ENCODE measurements around the gene PIP5KL1. TPM values are rescaled to one million over a fixed set of nuclear protein-coding genes. Genes with fewer than 3 reads are reported as not detected.

Gene PIP5KL1
- total and polyA plus RNA-seq, 2 of the 4 experiments (the other 2 are of a cell fraction) = 0.36 to 3.6 TPM

DNA sequence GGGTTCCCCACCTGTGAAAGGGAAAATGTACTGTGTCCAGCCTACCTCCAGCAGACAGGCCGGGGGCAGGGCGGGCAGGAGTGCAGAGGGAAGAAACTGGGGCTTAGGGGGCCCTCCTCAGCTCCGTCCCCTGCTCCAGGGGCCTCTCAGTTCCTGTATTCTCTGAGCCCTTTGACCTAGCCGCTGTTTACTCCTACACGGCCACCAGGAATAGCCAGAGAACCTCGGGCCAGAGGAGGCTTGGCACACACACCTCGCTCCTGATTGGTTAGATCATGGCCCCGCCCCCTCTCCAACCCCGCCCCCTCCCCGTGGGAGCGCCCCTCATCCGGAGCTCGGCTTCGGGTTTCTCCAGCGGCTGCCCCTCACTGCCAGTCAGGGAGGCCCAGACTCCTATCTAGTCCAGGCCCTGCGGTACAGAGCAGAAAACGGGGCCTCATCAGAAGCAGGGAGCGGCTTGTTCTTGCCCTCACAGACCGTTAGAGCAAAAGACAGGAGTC lies 33.3 kb downstream of the PIP5KL1 start:
- Histone ChIP-seq H3K27me3 (ENCODE audit: control insufficient read depth, insufficient read depth, low read length) (no peaks in the 10 kb centered on the region), H3K18ac (ENCODE audit: low read depth, low read length) (no peak overlapping the region), H4K20me1 (ENCODE audit: insufficient read depth, low read length) (peaks cover 27% of the 10 kb centered on the region), H4K5ac (ENCODE audit: low read depth, low read length) (no peak overlapping the region), H3K9ac (ENCODE audit: low read depth, low read length) (peak overlapping the region; percentile 37; the same call in 1 of the 2 replicates), H2BK5ac (ENCODE audit: low read depth, low read length, poor library complexity, severe bottlenecking) (peak overlapping the region; percentile 52), H3K4me2 (ENCODE audit: low read depth, low read length) (peak overlapping the region; percentile 82), H2BK15ac (ENCODE audit: low read depth, low read length) (peak overlapping the region; percentile 44; the same call in 1 of the 3 replicates), H3K56ac (ENCODE audit: extremely low read depth, insufficient read depth, low read length) (no peak overlapping the region), H3K9me3 (ENCODE audit: control insufficient read depth, insufficient read depth, low read length) (peaks cover 15% of the 10 kb centered on the region), H2BK20ac (ENCODE audit: low read depth, low read length) (0 out of 2 replicates have a peak overlapping the region, but pooled peaks have one; percentile 8), H3K36me3 (ENCODE audit: control insufficient read depth, insufficient read depth, low read length) (peaks cover 39% of the 10 kb centered on the region), H4K91ac (ENCODE audit: insufficient read depth, low read depth, low read length) (peak overlapping the region; percentile 13; the same call in 1 of the 2 replicates), H3K4me1 (ENCODE audit: control insufficient read depth, insufficient read depth, low read length) (peaks cover 20% of the 10 kb centered on the region), H2AK5ac (ENCODE audit: low read depth, low read length) (peak overlapping the region; percentile 94), H3K79me1 (ENCODE audit: low read depth in 1 of 2, low read length in 2 of 2) (peaks cover 19 to 59% of the 10 kb centered on the region in 2 experiments), H2AK9ac (replicated peaks; ENCODE audit: low read depth, low read length, poor library complexity) (peak overlapping the region; percentile 66), H3K4me3 (ENCODE audit: insufficient read depth, low read depth, low read length) (no peak overlapping the region; the same call in 1 of the 2 replicates), H2AFZ (replicated peaks; ENCODE audit: low read length, poor library complexity) (peak overlapping the region; percentile 72), H4K8ac (ENCODE audit: low read depth in 2 of 2, low read length in 2 of 2) (peak overlapping the region in 1 of 2 experiments; percentile 47; a peak in 1 of 4 replicates), H3K27ac (ENCODE audit: insufficient read depth, low read length) (peak overlapping the region; percentile 87), H3K4ac (ENCODE audit: low read depth, low read length) (peak overlapping the region; percentile 49), H3K23ac (ENCODE audit: low read depth, low read length) (0 out of 2 replicates have a peak overlapping the region, but pooled peaks have one; percentile 5), H3K9me1 (ENCODE audit: insufficient read depth, low read length) (peaks cover 12% of the 10 kb centered on the region), H2BK120ac (ENCODE audit: low read depth, low read length) (peak overlapping the region; percentile 16; the same call in 1 of the 2 replicates), H3K14ac (replicated peaks; ENCODE audit: low read depth, low read length) (0 out of 2 replicates have a peak overlapping the region, but pooled peaks have one; percentile 6)
- no TSS peak for BruUV-seq (replicated peaks)
- dilution Hi-C loops (cut with HindIII; ENCODE audit: low sequenced_read_pairs, unreplicated experiment) (no loop called here), intact Hi-C loops (cut with micrococcal nuclease) (no loop called here), in situ Hi-C loops (cut with MboI; ENCODE audit: low sequenced_read_pairs) (no loop called here)
- TF ChIP-seq, protein P1, sequence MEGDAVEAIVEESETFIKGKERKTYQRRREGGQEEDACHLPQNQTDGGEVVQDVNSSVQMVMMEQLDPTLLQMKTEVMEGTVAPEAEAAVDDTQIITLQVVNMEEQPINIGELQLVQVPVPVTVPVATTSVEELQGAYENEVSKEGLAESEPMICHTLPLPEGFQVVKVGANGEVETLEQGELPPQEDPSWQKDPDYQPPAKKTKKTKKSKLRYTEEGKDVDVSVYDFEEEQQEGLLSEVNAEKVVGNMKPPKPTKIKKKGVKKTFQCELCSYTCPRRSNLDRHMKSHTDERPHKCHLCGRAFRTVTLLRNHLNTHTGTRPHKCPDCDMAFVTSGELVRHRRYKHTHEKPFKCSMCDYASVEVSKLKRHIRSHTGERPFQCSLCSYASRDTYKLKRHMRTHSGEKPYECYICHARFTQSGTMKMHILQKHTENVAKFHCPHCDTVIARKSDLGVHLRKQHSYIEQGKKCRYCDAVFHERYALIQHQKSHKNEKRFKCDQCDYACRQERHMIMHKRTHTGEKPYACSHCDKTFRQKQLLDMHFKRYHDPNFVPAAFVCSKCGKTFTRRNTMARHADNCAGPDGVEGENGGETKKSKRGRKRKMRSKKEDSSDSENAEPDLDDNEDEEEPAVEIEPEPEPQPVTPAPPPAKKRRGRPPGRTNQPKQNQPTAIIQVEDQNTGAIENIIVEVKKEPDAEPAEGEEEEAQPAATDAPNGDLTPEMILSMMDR (conservative IDR thresholded peaks at IDR 0.05; ENCODE audit: low read depth, low read length) = no peak
- 0 out of 2 replicates have a peak, but pooled peaks have one; percentile 43 for TF ChIP-seq MAZ (IDR thresholded peaks at IDR 0.05; ENCODE audit: borderline replicate concordance, low read depth, low read length)
- peak; percentile 39; the same call in 1 of the 2 replicates for TF ChIP-seq POLR2A (IDR thresholded peaks at IDR 0.05; ENCODE audit: low read depth, low read length)
- TF ChIP-seq MXI1 (IDR thresholded peaks at IDR 0.05; ENCODE audit: borderline replicate concordance, low read depth, low read length) = no peak
- TF ChIP-seq BHLHE40 (IDR thresholded peaks at IDR 0.05; ENCODE audit: low read depth, low read length) = no peak
- peak; percentile 62 for ATAC-seq (ENCODE audit: low read depth)
- peak; percentile 77 for DNase-seq
- 7% methylated on average over 7 of the region's 19 CpGs; no CpG with 5 or more reads in 1 of the 2 experiments for WGBS, 2 experiments (ENCODE audit: extremely low coverage in 2 of 2, insufficient read length in 1 of 2)
- ChIA-PET POLR2A (ENCODE audit: unreplicated experiment) (no interaction called here), CTCF (no interaction called here)

All from IMR-90 (cell line).